H1 (cell line): ENCODE measurements around the gene THRB. TPM values are rescaled to one million over a fixed set of nuclear protein-coding genes. Genes with fewer than 3 reads are reported as not detected.

Source experiments
- CBX5 ChIP-seq: fragments of 300-800, 300-1000 bp; sonication (generic); IDR thresholded peaks from 2 replicates; pipeline ENCODE4 v1.7.1; 2016; ENCODE audit warnings: antibody characterized with exemption, low read length, low read depth
- CEBPB ChIP-seq: IDR thresholded peaks from 2 replicates; pipeline ENCODE4 v1.6.1; 2012; ENCODE audit warnings: low read depth, low read length
- CHD1 ChIP-seq: IDR thresholded peaks from 2 replicates; pipeline ENCODE4 v1.6.1; 2012; ENCODE audit warnings: low read depth, low read length, improper control_type of control experiment
- FOSL1 ChIP-seq: IDR thresholded peaks from 2 replicates; pipeline ENCODE4 v1.6.1; 2011; ENCODE audit warnings: mild to moderate bottlenecking, low read depth, low read length, moderate library complexity; ENCODE audit not compliant: insufficient read depth
- JUN ChIP-seq: IDR thresholded peaks from 2 replicates; pipeline ENCODE4 v1.6.1; 2011; ENCODE audit warnings: low read depth, mild to moderate bottlenecking, improper control_type of control experiment, low read length
- KDM4A ChIP-seq: IDR thresholded peaks from one replicate; pipeline ENCODE4 v1.7.1; 2012; ENCODE audit warnings: low read depth, mild to moderate bottlenecking, moderate library complexity, low read length, inconsistent platforms; ENCODE audit not compliant: severe bottlenecking
- POLR2A ChIP-seq, 2 experiments: IDR thresholded peaks; 1 replicate in 1 of 2; 2 replicates in 1 of 2; pipeline ENCODE4 v1.6.1; 2011; ENCODE audit warnings: low read depth in 2 of 2, low read length in 2 of 2, mild to moderate bottlenecking in 2 of 2; ENCODE audit errors: control extremely low read depth in 1 of 2
- POLR2AphosphoS5 ChIP-seq: IDR thresholded peaks from 2 replicates; pipeline ENCODE4 v1.6.1; 2011; ENCODE audit warnings: low read depth, low read length
- RAD21 ChIP-seq, 2 experiments: IDR thresholded peaks in 1 of 2; conservative IDR thresholded peaks in 1 of 2; 2 replicates each; pipeline ENCODE4 v1.6.1; 2011; ENCODE audit warnings: low read depth in 2 of 2, low read length in 2 of 2, improper control_type of control experiment in 1 of 2, inconsistent platforms in 1 of 2, mild to moderate bottlenecking in 1 of 2, moderate library complexity in 1 of 2
- SP4 ChIP-seq: IDR thresholded peaks from 2 replicates; pipeline ENCODE4 v1.6.1; 2012; ENCODE audit warnings: low read length, inconsistent platforms
- SUZ12 ChIP-seq: fragments of 200-600 bp; sonication (generic); IDR thresholded peaks from 2 replicates; pipeline ENCODE4 v1.6.1; 2012; ENCODE audit warnings: mild to moderate bottlenecking, inconsistent platforms, low read length, moderate library complexity, mixed read lengths
- TAF1 ChIP-seq: IDR thresholded peaks from 2 replicates; pipeline ENCODE4 v1.6.1; 2011; ENCODE audit warnings: mild to moderate bottlenecking, low read depth, low read length
- polyA plus RNA-seq, 7 experiments: library from polyadenylated mRNA; depleted of rRNA in 3 of 7; stranded (reverse) in 5 of 7; unstranded in 2 of 7; fragments of >200 nt in 5 of 7; fragments of 200-250 nt in 2 of 7; gene quantifications; 1 replicate in 5 of 7; 2 replicates in 1 of 7; 4 replicates in 1 of 7; pipeline versions ENCODE4 v1.2.1 to v1.2.3, GENCODE V29; 2011 to 2013; ENCODE audit warnings: missing spikeins in 2 of 7, mixed read lengths in 2 of 7
- total RNA-seq: library from RNA; stranded (reverse); fragmentation: NEBNext Ultra II Directional; extraction: Animal tissue kit (Norgen Biotek cat#: 25700); gene quantifications from 2 replicates; pipeline ENCODE4 v1.2.1, GENCODE V29; 2021
- TF ChIP-seq, protein P1 (sequence below): fragments of 300-600 bp; sonication (generic); IDR thresholded peaks from 2 replicates; pipeline ENCODE4 v1.7.1; 2012; ENCODE audit warnings: low read length, moderate library complexity, mild to moderate bottlenecking, inconsistent platforms; ENCODE audit not compliant: insufficient replicate concordance

The THRB gene
- total and polyA plus RNA-seq, 2 of the 8 experiments (the other 6 are each of a cell fraction or from before 2014, with no cell fraction given), result 0.98 to 3.9 TPM

DNA sequence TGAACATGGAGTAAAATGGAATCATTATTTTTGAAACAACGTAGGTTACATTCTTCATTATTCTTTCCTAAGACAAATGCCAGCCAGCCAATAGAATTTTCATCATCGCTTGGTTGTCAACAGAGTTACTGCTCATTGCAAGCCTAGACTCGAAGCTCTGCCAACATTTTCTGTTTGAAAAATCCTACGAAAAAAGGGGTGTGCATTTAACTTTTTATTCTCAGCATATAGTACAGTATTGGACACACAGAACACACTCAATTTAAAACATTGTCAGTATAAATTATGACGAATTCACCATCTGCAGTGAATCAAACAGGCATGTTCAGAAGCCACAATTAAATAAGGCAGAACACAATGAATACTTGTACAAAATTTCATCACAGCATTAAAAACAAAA is 317.4 kb downstream of the THRB start (continued):
- TF ChIP-seq, protein P1, sequence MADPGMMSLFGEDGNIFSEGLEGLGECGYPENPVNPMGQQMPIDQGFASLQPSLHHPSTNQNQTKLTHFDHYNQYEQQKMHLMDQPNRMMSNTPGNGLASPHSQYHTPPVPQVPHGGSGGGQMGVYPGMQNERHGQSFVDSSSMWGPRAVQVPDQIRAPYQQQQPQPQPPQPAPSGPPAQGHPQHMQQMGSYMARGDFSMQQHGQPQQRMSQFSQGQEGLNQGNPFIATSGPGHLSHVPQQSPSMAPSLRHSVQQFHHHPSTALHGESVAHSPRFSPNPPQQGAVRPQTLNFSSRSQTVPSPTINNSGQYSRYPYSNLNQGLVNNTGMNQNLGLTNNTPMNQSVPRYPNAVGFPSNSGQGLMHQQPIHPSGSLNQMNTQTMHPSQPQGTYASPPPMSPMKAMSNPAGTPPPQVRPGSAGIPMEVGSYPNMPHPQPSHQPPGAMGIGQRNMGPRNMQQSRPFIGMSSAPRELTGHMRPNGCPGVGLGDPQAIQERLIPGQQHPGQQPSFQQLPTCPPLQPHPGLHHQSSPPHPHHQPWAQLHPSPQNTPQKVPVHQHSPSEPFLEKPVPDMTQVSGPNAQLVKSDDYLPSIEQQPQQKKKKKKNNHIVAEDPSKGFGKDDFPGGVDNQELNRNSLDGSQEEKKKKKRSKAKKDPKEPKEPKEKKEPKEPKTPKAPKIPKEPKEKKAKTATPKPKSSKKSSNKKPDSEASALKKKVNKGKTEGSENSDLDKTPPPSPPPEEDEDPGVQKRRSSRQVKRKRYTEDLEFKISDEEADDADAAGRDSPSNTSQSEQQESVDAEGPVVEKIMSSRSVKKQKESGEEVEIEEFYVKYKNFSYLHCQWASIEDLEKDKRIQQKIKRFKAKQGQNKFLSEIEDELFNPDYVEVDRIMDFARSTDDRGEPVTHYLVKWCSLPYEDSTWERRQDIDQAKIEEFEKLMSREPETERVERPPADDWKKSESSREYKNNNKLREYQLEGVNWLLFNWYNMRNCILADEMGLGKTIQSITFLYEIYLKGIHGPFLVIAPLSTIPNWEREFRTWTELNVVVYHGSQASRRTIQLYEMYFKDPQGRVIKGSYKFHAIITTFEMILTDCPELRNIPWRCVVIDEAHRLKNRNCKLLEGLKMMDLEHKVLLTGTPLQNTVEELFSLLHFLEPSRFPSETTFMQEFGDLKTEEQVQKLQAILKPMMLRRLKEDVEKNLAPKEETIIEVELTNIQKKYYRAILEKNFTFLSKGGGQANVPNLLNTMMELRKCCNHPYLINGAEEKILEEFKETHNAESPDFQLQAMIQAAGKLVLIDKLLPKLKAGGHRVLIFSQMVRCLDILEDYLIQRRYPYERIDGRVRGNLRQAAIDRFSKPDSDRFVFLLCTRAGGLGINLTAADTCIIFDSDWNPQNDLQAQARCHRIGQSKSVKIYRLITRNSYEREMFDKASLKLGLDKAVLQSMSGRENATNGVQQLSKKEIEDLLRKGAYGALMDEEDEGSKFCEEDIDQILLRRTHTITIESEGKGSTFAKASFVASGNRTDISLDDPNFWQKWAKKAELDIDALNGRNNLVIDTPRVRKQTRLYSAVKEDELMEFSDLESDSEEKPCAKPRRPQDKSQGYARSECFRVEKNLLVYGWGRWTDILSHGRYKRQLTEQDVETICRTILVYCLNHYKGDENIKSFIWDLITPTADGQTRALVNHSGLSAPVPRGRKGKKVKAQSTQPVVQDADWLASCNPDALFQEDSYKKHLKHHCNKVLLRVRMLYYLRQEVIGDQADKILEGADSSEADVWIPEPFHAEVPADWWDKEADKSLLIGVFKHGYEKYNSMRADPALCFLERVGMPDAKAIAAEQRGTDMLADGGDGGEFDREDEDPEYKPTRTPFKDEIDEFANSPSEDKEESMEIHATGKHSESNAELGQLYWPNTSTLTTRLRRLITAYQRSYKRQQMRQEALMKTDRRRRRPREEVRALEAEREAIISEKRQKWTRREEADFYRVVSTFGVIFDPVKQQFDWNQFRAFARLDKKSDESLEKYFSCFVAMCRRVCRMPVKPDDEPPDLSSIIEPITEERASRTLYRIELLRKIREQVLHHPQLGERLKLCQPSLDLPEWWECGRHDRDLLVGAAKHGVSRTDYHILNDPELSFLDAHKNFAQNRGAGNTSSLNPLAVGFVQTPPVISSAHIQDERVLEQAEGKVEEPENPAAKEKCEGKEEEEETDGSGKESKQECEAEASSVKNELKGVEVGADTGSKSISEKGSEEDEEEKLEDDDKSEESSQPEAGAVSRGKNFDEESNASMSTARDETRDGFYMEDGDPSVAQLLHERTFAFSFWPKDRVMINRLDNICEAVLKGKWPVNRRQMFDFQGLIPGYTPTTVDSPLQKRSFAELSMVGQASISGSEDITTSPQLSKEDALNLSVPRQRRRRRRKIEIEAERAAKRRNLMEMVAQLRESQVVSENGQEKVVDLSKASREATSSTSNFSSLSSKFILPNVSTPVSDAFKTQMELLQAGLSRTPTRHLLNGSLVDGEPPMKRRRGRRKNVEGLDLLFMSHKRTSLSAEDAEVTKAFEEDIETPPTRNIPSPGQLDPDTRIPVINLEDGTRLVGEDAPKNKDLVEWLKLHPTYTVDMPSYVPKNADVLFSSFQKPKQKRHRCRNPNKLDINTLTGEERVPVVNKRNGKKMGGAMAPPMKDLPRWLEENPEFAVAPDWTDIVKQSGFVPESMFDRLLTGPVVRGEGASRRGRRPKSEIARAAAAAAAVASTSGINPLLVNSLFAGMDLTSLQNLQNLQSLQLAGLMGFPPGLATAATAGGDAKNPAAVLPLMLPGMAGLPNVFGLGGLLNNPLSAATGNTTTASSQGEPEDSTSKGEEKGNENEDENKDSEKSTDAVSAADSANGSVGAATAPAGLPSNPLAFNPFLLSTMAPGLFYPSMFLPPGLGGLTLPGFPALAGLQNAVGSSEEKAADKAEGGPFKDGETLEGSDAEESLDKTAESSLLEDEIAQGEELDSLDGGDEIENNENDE, result no peak
- no peak for TF ChIP-seq SUZ12
- TF ChIP-seq RAD21 (IDR thresholded peaks at IDR 0.05 in 1 of 2, conservative IDR thresholded peaks at IDR 0.05 in 1 of 2; ENCODE audit: low read depth in 2 of 2, low read length in 2 of 2), result no peak
- TF ChIP-seq FOSL1, result no peak
- no peak for TF ChIP-seq JUN
- no peak for TF ChIP-seq SP4
- no peak for TF ChIP-seq POLR2AphosphoS5
- no peak for TF ChIP-seq KDM4A
- no peak for TF ChIP-seq CBX5
- TF ChIP-seq CEBPB, result no peak
- no peak for TF ChIP-seq POLR2A (IDR thresholded peaks at IDR 0.05; ENCODE audit: control extremely low read depth in 1 of 2, low read depth in 2 of 2, low read length in 2 of 2)
- TF ChIP-seq TAF1, result no peak
- no peak for TF ChIP-seq CHD1
